B cell (primary cell): ENCODE measurements around the gene ZBTB17. TPM values are rescaled to one million over a fixed set of nuclear protein-coding genes. Genes with fewer than 3 reads are reported as not detected.
A peak's percentile ranks its signal among the peaks of the same experiment; 100 is the strongest.

ENCODE experiments used
- ATAC-seq: fragments of 200-7000 bp; cut with Tn5 transposase; one replicate; pipeline ENCODE4 v1.10.0; 2021; ENCODE audit warnings: low read depth, mild to moderate bottlenecking, moderate number of reproducible peaks, moderate library complexity
- CTCF ChIA-PET: fragments of 350-600 bp; sonication (Branson Sonifier 250); formaldehyde crosslinking; loops from one replicate; lab custom pipeline; 2021; ENCODE audit warnings: antibody characterized with exemption, inconsistent platforms; lab: Charles Lee
- POLR2A ChIA-PET: fragments of 350-600 bp; sonication (Branson Sonifier 250); formaldehyde crosslinking; loops from one replicate; lab custom pipeline; 2021; ENCODE audit warnings: antibody characterized with exemption; lab: Charles Lee
- DNase-seq: peaks from one replicate; pipeline ENCODE4 v3.0.0; 2013
- H2AFZ ChIP-seq: 2 replicates; pipeline ENCODE4 v1.6.1; 2012; ENCODE audit warnings: mild to moderate bottlenecking, low read depth, low read length; ENCODE audit not compliant: insufficient read depth, poor library complexity, severe bottlenecking
- H3K27ac ChIP-seq, 2 donors: 1 replicate in 1 of 2; 2 replicates in 1 of 2; pipeline ENCODE4 v1.5.1; 2012 to 2013; ENCODE audit warnings: low read length in 2 of 2, mild to moderate bottlenecking in 2 of 2, moderate library complexity in 1 of 2
- H3K27me3 ChIP-seq, 4 experiments: fragments of 200-600 bp in 1 of 4; sonication (generic) in 1 of 4; replicated peaks in 1 of 4; 1 replicate in 2 of 4; 2 replicates in 2 of 4; pipeline versions ENCODE4 v1.6.1 to v1.7.0; 2013 to 2016; ENCODE audit warnings: low read length in 3 of 4, mild to moderate bottlenecking in 2 of 4, mixed read lengths in 1 of 4, moderate library complexity in 1 of 4; ENCODE audit not compliant: insufficient read depth in 4 of 4, control insufficient read depth in 3 of 4; ENCODE audit errors: control extremely low read depth in 1 of 4
- H3K36me3 ChIP-seq, 2 experiments: replicated peaks in 1 of 2; 1 replicate in 1 of 2; 2 replicates in 1 of 2; pipeline versions ENCODE4 v1.6.1 to v1.7.1; 2013; ENCODE audit warnings: low read length in 1 of 2; ENCODE audit not compliant: insufficient read depth in 2 of 2, control insufficient read depth in 1 of 2; ENCODE audit errors: control extremely low read depth in 1 of 2, extremely low read depth in 1 of 2
- H3K4me1 ChIP-seq, 2 donors: fragments of 200-600 bp in 1 of 2; sonication (generic) in 1 of 2; 1 replicate in 1 of 2; 2 replicates in 1 of 2; pipeline versions ENCODE4 v1.5.1 to v1.6.1; 2013 to 2017; ENCODE audit warnings: low read length in 2 of 2; ENCODE audit not compliant: control insufficient read depth in 2 of 2, insufficient read depth in 2 of 2
- H3K4me2 ChIP-seq: replicated peaks from 2 replicates; pipeline ENCODE3; 2012; ENCODE audit warnings: mild to moderate bottlenecking, low read depth, low read length; ENCODE audit not compliant: poor library complexity, severe bottlenecking
- H3K4me3 ChIP-seq, 5 experiments: fragments of 200-600 bp in 1 of 5; sonication (generic) in 1 of 5; 1 replicate in 3 of 5; 2 replicates in 2 of 5; pipeline versions ENCODE4 v1.5.1 to v1.7.0; 2011 to 2016; ENCODE audit warnings: low read length in 4 of 5, mild to moderate bottlenecking in 4 of 5, low read depth in 2 of 5, control low read depth in 1 of 5, moderate library complexity in 1 of 5; ENCODE audit not compliant: insufficient read depth in 1 of 5; ENCODE audit errors: control extremely low read depth in 1 of 5, extremely low read depth in 1 of 5
- H3K79me2 ChIP-seq: fragments of 200-600 bp; sonication (generic); one replicate; pipeline ENCODE4 v1.6.0; 2016; ENCODE audit warnings: low read length; ENCODE audit not compliant: control insufficient read depth, insufficient read depth
- H3K9ac ChIP-seq: fragments of 200-600 bp; sonication (generic); 2 replicates; pipeline ENCODE4 v1.6.1; 2017; ENCODE audit warnings: mild to moderate bottlenecking, low read length, moderate library complexity
- H3K9me3 ChIP-seq, 3 donors: one replicate each; pipeline versions ENCODE4 v1.6.1 to v1.7.1; 2013; ENCODE audit warnings: low read length in 2 of 3; ENCODE audit not compliant: control insufficient read depth in 2 of 3, insufficient read depth in 1 of 3; ENCODE audit errors: control extremely low read depth in 1 of 3
- H4K20me1 ChIP-seq: 2 replicates; pipeline ENCODE4 v1.6.0; 2012; ENCODE audit warnings: mild to moderate bottlenecking, low read length; ENCODE audit not compliant: insufficient read depth, control insufficient read depth, poor library complexity, severe bottlenecking
- H3K27ac Mint-ChIP-seq: one replicate; pipeline ENCODE4 v1.8.0; 2021; ENCODE audit warnings: mixed read lengths
- H3K27me3 Mint-ChIP-seq: one replicate; pipeline ENCODE4 v1.8.0; 2021; ENCODE audit warnings: mixed read lengths
- H3K4me1 Mint-ChIP-seq: one replicate; pipeline ENCODE4 v1.8.0; 2021; ENCODE audit warnings: mixed read lengths
- H3K4me3 Mint-ChIP-seq: one replicate; pipeline ENCODE4 v1.8.0; 2021; ENCODE audit warnings: mixed read lengths
- H3K9me3 Mint-ChIP-seq: one replicate; pipeline ENCODE4 v1.8.0; 2022; ENCODE audit warnings: mixed read lengths; ENCODE audit not compliant: insufficient read depth
- CTCF ChIP-seq: fragments of 200-600 bp; IDR thresholded peaks from one replicate; pipeline ENCODE4 v1.8.0; 2022; ENCODE audit warnings: antibody characterized with exemption, mild to moderate bottlenecking
- EZH2 ChIP-seq: IDR thresholded peaks from 2 replicates; pipeline ENCODE4 v1.6.1; 2012; ENCODE audit warnings: borderline replicate concordance, low read depth, mild to moderate bottlenecking, moderate library complexity, low read length; ENCODE audit not compliant: insufficient read depth, poor library complexity, severe bottlenecking
- intact Hi-C: fragments of 100-400 bp; cut with micrococcal nuclease; formaldehyde crosslinking; loops from one replicate; pipeline ENCODE4 v1.10.0; 2022
- polyA plus RNA-seq: library from polyadenylated mRNA; depleted of rRNA; stranded (reverse); fragments of >200 nt; gene quantifications from 2 replicates; pipeline ENCODE4 v1.2.3, GENCODE V29; 2012
- total RNA-seq, 2 donors: library from RNA; stranded (reverse); fragments of 120-200 nt in 1 of 2; gene quantifications; 1 replicate in 1 of 2; 2 replicates in 1 of 2; pipeline versions ENCODE4 v1.2.3 to v1.2.4, GENCODE V29; 2013 to 2022

The ZBTB17 gene
- total and polyA plus RNA-seq, 2 donors (not counting 1 experiment from before 2014, with no cell fraction given): 94.1 to 157 TPM

- H3K4me3 Mint-ChIP-seq: no peak overlapping the region
- ChIA-PET CTCF (interaction anchor here (1.2 to 5.3 kb wide), 2 partner anchors 95 to 144 kb away, joined by 3 to 19 read pairs; no protein-coding TSS in a partner anchor), POLR2A (interaction anchor here (0.5 to 2.8 kb wide), 5 partner anchors 9 to 123 kb away, joined by 4 to 10 read pairs (median 9); no protein-coding TSS in a partner anchor)
- no peaks in the 10 kb centered on the region for H3K9me3 Mint-ChIP-seq
- Histone ChIP-seq H3K79me2 (peaks cover 89% of the 10 kb centered on the region), H3K4me2 (no peak overlapping the region), H3K27me3 (no peaks in the 10 kb centered on the region), H3K27ac (no peak overlapping the region), H3K4me3 (no peak overlapping the region), H3K9me3 (no peaks in the 10 kb centered on the region), H3K4me1 (peaks cover 25 to 31% of the 10 kb centered on the region in 2 donors), H4K20me1 (peaks cover 25% of the 10 kb centered on the region), H3K9ac (no peak overlapping the region), H3K36me3 (peaks cover 0 to 9% of the 10 kb centered on the region in 2 experiments), H2AFZ (no peak overlapping the region)
- H3K27me3 Mint-ChIP-seq: no peaks in the 10 kb centered on the region
- intact Hi-C loops: no loop called here
- H3K4me1 Mint-ChIP-seq: peaks cover 65% of the 10 kb centered on the region
- ATAC-seq (no peak), DNase-seq (no peak)
- TF ChIP-seq CTCF: no peak
- TF ChIP-seq EZH2: no peak
- H3K27ac Mint-ChIP-seq: no peak overlapping the region
Observed at GRCh38 chr1:15959424-15959823, 16.5 kb downstream of the ZBTB17 start.

GRCh38 chr1:15958793-15959192 is 17.1 kb downstream of the ZBTB17 start:
- Histone ChIP-seq H3K4me2 (no peak overlapping the region), H3K27ac (no peak overlapping the region), H3K4me1 (peaks cover 27 to 30% of the 10 kb centered on the region in 2 donors), H4K20me1 (peaks cover 30% of the 10 kb centered on the region), H3K36me3 (peaks cover 0 to 14% of the 10 kb centered on the region in 2 experiments), H3K79me2 (peaks cover 94% of the 10 kb centered on the region), H3K9ac (no peak overlapping the region), H2AFZ (no peak overlapping the region), H3K9me3 (no peaks in the 10 kb centered on the region), H3K27me3 (no peaks in the 10 kb centered on the region), H3K4me3 (no peak overlapping the region)
- H3K4me3 Mint-ChIP-seq: no peak overlapping the region
- intact Hi-C loops: no loop called here
- ChIA-PET POLR2A (interaction anchor here (0.6 kb wide), 3 partner anchors 14 to 38 kb away, joined by 4 to 10 read pairs (median 9); no protein-coding TSS in a partner anchor), CTCF (interaction anchor here (0.5 to 5.3 kb wide), 3 partner anchors 96 to 423 kb away, joined by 3 to 19 read pairs (median 3); no protein-coding TSS in a partner anchor)
- no peaks in the 10 kb centered on the region for H3K27me3 Mint-ChIP-seq
- ATAC-seq: no peak
- DNase-seq: peak; percentile 8
- TF ChIP-seq CTCF (no peak), EZH2 (no peak)
- no peaks in the 10 kb centered on the region for H3K9me3 Mint-ChIP-seq
- peak overlapping the region; percentile 71 for H3K27ac Mint-ChIP-seq
- peaks cover 66% of the 10 kb centered on the region for H3K4me1 Mint-ChIP-seq
